Measurements from ENCODE around the gene IL2RG. TPM values are rescaled to one million over a fixed set of nuclear protein-coding genes. Genes with fewer than 3 reads are reported as not detected.

IL2RG gene
- total RNA-seq, 4 donors from 2014 or later: 3.8 to 231 (median 44.0) TPM

DNA sequence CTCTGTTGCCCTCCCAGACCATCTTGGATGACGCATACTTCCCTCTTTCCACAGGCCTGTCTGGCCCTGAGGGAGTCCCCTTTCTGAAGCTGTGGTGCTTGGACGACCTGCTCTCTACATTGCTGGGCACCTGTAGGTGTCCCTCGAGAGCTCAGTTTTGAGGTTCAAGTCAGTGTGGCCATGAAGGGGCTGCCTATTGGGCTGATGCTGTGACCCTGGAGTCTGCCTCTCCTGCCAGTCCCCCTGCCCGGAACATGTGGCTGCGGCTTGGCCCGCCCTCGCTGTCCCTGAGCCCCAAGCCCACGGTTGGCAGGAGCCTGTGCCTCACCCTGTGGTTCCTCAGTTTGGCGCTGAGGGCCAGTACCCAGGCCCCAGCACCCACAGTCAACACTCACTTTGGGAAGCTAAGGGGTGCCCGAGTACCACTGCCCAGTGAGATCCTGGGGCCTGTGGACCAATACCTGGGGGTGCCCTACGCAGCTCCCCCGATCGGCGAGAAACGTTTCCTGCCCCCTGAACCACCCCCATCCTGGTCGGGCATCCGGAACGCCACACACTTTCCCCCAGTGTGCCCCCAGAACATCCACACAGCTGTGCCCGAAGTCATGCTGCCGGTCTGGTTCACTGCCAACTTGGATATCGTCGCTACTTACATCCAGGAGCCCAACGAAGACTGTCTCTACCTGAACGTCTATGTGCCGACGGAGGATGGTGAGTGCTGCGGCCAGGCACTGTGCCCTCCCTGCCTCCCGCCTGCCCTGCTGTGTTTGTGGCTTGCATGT lies 36.3 kb upstream of the IL2RG start:
- Histone ChIP-seq H3K27me3 (no peaks in the 10 kb centered on the region), H3K4me1 (peaks cover 0 to 6% (median 5%) of the 10 kb centered on the region in 4 donors), H3K4me3 (no peak overlapping the region), H3K36me3 (no peaks in the 10 kb centered on the region), H3K27ac (no peak overlapping the region), H3K9me3 (no peaks in the 10 kb centered on the region)
- intact Hi-C loops (cut with DNase I; ENCODE audit: low total_unique reads): no loop called here
- TF ChIP-seq POLR2A (IDR thresholded peaks at IDR 0.05) (no peak), EP300 (IDR thresholded peaks at IDR 0.05; ENCODE audit: low read depth) (no peak)
- in situ Hi-C loops (cut with MboI; ENCODE audit: low pct_ligation_motif_present in 1 of 4, low pct_unique_long_range_greater_than_20kb in 1 of 4, low sequenced_read_pairs in 3 of 4): no loop called here
- DNase-seq: no peak
- 90% methylated on average over 26 of the region's 28 CpGs; no CpG with 5 or more reads in 1 of the 2 donors for WGBS, 2 donors (ENCODE audit: low coverage in 1 of 2)

DNA sequence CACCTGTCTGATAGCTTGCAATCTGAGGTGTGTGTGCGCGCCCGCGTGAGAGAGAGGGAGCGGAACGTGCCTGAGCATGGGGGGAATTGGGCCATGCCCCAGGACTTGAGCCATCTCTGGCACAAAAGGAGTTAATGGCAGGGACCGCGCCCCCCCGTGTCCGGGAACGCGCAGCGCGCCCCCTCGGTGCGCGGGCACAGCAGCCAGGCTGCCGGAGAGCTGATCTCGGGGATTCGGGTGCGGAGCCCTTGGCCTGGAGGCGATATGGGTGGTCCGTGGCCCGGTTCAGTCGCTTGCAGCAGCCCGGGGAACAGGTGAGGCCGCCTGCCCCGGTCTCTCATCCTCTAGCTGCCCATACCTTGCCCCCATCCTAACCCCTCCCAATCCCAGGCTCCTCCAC lies 33.3 kb upstream of the IL2RG start, which contains the start of gene NLGN3:
Gene NLGN3 (plus strand): TSS at position 191 of the 400 bp plus-strand sequence. CDS start 2,909 bp downstream, outside the sequence.
- no peaks in the 10 kb centered on the region for H3K27me3 ChIP-seq
- TF ChIP-seq EP300 (IDR thresholded peaks at IDR 0.05; ENCODE audit: low read depth) (no peak), POLR2AphosphoS5 (IDR thresholded peaks at IDR 0.05) (no peak), POLR2A (IDR thresholded peaks at IDR 0.05) (no peak)
- TF ChIP-seq, protein P1, sequence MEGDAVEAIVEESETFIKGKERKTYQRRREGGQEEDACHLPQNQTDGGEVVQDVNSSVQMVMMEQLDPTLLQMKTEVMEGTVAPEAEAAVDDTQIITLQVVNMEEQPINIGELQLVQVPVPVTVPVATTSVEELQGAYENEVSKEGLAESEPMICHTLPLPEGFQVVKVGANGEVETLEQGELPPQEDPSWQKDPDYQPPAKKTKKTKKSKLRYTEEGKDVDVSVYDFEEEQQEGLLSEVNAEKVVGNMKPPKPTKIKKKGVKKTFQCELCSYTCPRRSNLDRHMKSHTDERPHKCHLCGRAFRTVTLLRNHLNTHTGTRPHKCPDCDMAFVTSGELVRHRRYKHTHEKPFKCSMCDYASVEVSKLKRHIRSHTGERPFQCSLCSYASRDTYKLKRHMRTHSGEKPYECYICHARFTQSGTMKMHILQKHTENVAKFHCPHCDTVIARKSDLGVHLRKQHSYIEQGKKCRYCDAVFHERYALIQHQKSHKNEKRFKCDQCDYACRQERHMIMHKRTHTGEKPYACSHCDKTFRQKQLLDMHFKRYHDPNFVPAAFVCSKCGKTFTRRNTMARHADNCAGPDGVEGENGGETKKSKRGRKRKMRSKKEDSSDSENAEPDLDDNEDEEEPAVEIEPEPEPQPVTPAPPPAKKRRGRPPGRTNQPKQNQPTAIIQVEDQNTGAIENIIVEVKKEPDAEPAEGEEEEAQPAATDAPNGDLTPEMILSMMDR (IDR thresholded peaks at IDR 0.05): no peak
- peak within 1 kb of the TSS in 1 of 4 donors; percentile 23 for H3K4me3 ChIP-seq
- H3K4me1 ChIP-seq: peaks cover 0 to 6% (median 5%) of the 10 kb centered on the region in 4 donors
- WGBS, 2 donors (ENCODE audit: low coverage in 1 of 2): 58% methylated on average over 18 of the region's 28 CpGs; no CpG with 5 or more reads in 1 of the 2 donors
- in situ Hi-C loops (cut with MboI; ENCODE audit: low pct_ligation_motif_present in 1 of 4, low pct_unique_long_range_greater_than_20kb in 1 of 4, low sequenced_read_pairs in 3 of 4): no loop called here
- intact Hi-C loops (cut with DNase I; ENCODE audit: low total_unique reads): no loop called here
- no peaks in the 10 kb centered on the region for H3K9me3 ChIP-seq
- no peak for DNase-seq
- H3K36me3 ChIP-seq: no peaks in the 10 kb centered on the region
- no peak within 1 kb of the TSS for H3K27ac ChIP-seq

DNA sequence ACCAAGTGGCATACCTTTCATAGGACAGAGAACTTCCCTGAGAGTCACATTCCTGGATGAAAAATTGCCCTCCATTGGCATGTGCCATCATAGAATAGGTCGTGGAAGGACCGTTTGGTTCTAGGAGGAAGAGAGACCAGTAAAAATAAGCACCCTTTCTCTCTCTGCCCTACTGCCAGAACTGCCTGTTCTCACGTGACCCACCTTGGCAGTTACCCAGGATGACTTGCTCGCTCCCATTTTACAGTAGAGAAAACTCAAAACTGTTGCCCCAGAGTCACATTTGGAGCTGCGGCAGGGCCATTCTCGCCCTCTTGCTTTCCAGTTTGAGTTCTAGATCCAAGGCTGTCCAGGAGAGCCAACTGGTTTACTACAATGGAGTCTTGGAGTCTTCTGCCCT lies 32.1 kb upstream of the IL2RG start:
- TF ChIP-seq EP300 (IDR thresholded peaks at IDR 0.05; ENCODE audit: low read depth): no peak
- TF ChIP-seq, protein P1 (IDR thresholded peaks at IDR 0.05): no peak
- TF ChIP-seq POLR2A (IDR thresholded peaks at IDR 0.05): no peak
- TF ChIP-seq POLR2AphosphoS5 (IDR thresholded peaks at IDR 0.05): no peak
- H3K4me1 ChIP-seq: peaks cover 0 to 6% (median 5%) of the 10 kb centered on the region in 4 donors
- intact Hi-C loops (cut with DNase I; ENCODE audit: low total_unique reads): no loop called here
- no peaks in the 10 kb centered on the region for H3K36me3 ChIP-seq
- 69% methylated on average over 6 of the region's 6 CpGs; no CpG with 5 or more reads in 1 of the 2 donors for WGBS, 2 donors (ENCODE audit: low coverage in 1 of 2)
- H3K9me3 ChIP-seq: no peaks in the 10 kb centered on the region
- peak; percentile 15 for DNase-seq
- no peaks in the 10 kb centered on the region for H3K27me3 ChIP-seq
- H3K4me3 ChIP-seq: no peak overlapping the region
- in situ Hi-C loops (cut with MboI; ENCODE audit: low pct_ligation_motif_present in 1 of 4, low pct_unique_long_range_greater_than_20kb in 1 of 4, low sequenced_read_pairs in 3 of 4): no loop called here
- H3K27ac ChIP-seq: no peak overlapping the region

DNA sequence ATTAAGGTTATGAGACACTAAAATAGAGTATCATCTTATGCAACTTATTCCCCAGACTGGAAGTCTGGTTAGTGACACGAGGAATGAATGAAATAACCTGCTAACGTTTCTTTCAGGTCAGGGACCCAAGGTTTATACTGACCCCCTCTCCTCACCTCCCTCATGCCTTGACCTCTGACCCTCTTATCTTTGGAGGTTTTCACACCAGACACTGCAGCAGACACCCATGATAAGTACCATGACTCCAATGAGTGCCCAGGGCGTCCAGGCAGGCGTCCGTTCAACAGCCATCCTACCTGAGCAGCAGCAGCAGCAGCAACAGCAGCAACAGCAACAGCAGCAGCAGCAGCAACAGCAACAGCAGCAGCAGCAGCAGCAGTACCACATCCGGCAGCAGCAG lies 29.1 kb upstream of the IL2RG start:
- no peaks in the 10 kb centered on the region for H3K9me3 ChIP-seq
- no peak for TF ChIP-seq EP300 (IDR thresholded peaks at IDR 0.05; ENCODE audit: low read depth)
- TF ChIP-seq POLR2AphosphoS5 (IDR thresholded peaks at IDR 0.05): no peak
- TF ChIP-seq, protein P1 (IDR thresholded peaks at IDR 0.05): no peak
- TF ChIP-seq POLR2A (IDR thresholded peaks at IDR 0.05): no peak
- intact Hi-C loops (cut with DNase I; ENCODE audit: low total_unique reads) (no loop called here), in situ Hi-C loops (cut with MboI; ENCODE audit: low pct_ligation_motif_present in 1 of 4, low pct_unique_long_range_greater_than_20kb in 1 of 4, low sequenced_read_pairs in 3 of 4) (no loop called here)
- H3K27ac ChIP-seq: no peak overlapping the region
- no peak for DNase-seq
- WGBS, 2 donors (ENCODE audit: low coverage in 1 of 2): 71 to 83% methylated on average over 2 to 6 of the region's 6 CpGs
- peaks cover 0 to 6% (median 0%) of the 10 kb centered on the region in 4 donors for H3K36me3 ChIP-seq
- H3K4me1 ChIP-seq: peaks cover 0 to 2% (median under 1%) of the 10 kb centered on the region in 4 donors
- H3K4me3 ChIP-seq: no peak overlapping the region
- H3K27me3 ChIP-seq: no peaks in the 10 kb centered on the region

All from transverse colon (tissue), 4 donors.